HFFc6 (cell line): ENCODE measurements around the gene NUP153. TPM values are rescaled to one million over a fixed set of nuclear protein-coding genes. Genes with fewer than 3 reads are reported as not detected.

Experiments
- DNase-seq: peaks from one replicate; pipeline ENCODE4 v3.0.0-alpha.2; 2018
- H3K27ac Mint-ChIP-seq: 2 replicates; pipeline ENCODE4 v1.8.0; 2020; ENCODE audit warnings: mild to moderate bottlenecking, mixed read lengths
- H3K27me3 Mint-ChIP-seq: 2 replicates; pipeline ENCODE4 v1.8.0; 2021; ENCODE audit warnings: mild to moderate bottlenecking, moderate library complexity, mixed read lengths; ENCODE audit not compliant: insufficient read depth
- H3K36me3 Mint-ChIP-seq: 2 replicates; pipeline ENCODE4 v1.8.0; 2021; ENCODE audit warnings: low read depth, mixed read lengths
- H3K4me1 Mint-ChIP-seq: 2 replicates; pipeline ENCODE4 v1.8.0; 2020; ENCODE audit warnings: low read depth, mixed read lengths
- H3K4me3 Mint-ChIP-seq: 2 replicates; pipeline ENCODE4 v1.8.0; 2020; ENCODE audit warnings: mild to moderate bottlenecking, moderate library complexity, mixed read lengths
- H3K9me3 Mint-ChIP-seq: 2 replicates; pipeline ENCODE4 v1.8.0; 2020; ENCODE audit warnings: mild to moderate bottlenecking, mixed read lengths
- CTCF ChIP-seq: fragments of 200-600 bp; sonication (generic); IDR thresholded peaks from 2 replicates; pipeline ENCODE4 v1.5.0; 2021; ENCODE audit warnings: antibody characterized with exemption, mild to moderate bottlenecking
- total RNA-seq, 6 experiments: library from RNA; stranded (reverse); fragmentation: NEBNext Ultra II Directional; extraction: Animal tissue kit (Norgen Biotek cat#: 25700); gene quantifications; 2 replicates in 1 of 6; 3 replicates in 5 of 6; pipeline ENCODE4 v1.2.3, GENCODE V29; 2021

The NUP153 gene
- total RNA-seq, 6 experiments from 2014 or later, result 32.9 to 42.0 (median 37.1) TPM

GRCh38 chr6:17666646-17667045, 40.1 kb downstream of the NUP153 start:
- H3K4me1 Mint-ChIP-seq, result no peaks in the 10 kb centered on the region
- no peak for TF ChIP-seq CTCF
- peaks cover 39% of the 10 kb centered on the region for H3K36me3 Mint-ChIP-seq
- H3K27me3 Mint-ChIP-seq, result no peaks in the 10 kb centered on the region
- H3K4me3 Mint-ChIP-seq, result no peak overlapping the region
- no peak for DNase-seq
- no peak overlapping the region for H3K27ac Mint-ChIP-seq
- H3K9me3 Mint-ChIP-seq, result no peaks in the 10 kb centered on the region

- no peak for DNase-seq
- H3K27me3 Mint-ChIP-seq, result no peaks in the 10 kb centered on the region
- TF ChIP-seq CTCF, result no peak
- H3K4me3 Mint-ChIP-seq, result no peak overlapping the region
- peaks cover 37% of the 10 kb centered on the region for H3K36me3 Mint-ChIP-seq
- no peaks in the 10 kb centered on the region for H3K9me3 Mint-ChIP-seq
- 0 out of 2 replicates have a peak overlapping the region, but pooled peaks have one; percentile 40 for H3K27ac Mint-ChIP-seq
- peaks cover 1% of the 10 kb centered on the region; the same call in 1 of the 2 replicates for H3K4me1 Mint-ChIP-seq
Observed at GRCh38 chr6:17665132-17665531, 41.6 kb downstream of the NUP153 start.

- Mint-ChIP-seq H3K9me3 (no peaks in the 10 kb centered on the region), H3K27ac (no peak overlapping the region), H3K4me3 (no peak overlapping the region), H3K4me1 (peaks cover 7% of the 10 kb centered on the region), H3K36me3 (peaks cover 46% of the 10 kb centered on the region), H3K27me3 (no peaks in the 10 kb centered on the region)
- no peak for TF ChIP-seq CTCF
- DNase-seq, result no peak
Observed at GRCh38 chr6:17663226-17663625, 43.5 kb downstream of the NUP153 start.

GRCh38 chr6:17662585-17662984, 44.1 kb downstream of the NUP153 start:
- peaks cover 48% of the 10 kb centered on the region for H3K36me3 Mint-ChIP-seq
- DNase-seq, result no peak
- H3K27ac Mint-ChIP-seq, result no peak overlapping the region
- no peak overlapping the region for H3K4me3 Mint-ChIP-seq
- peaks cover 7% of the 10 kb centered on the region for H3K4me1 Mint-ChIP-seq
- no peaks in the 10 kb centered on the region for H3K9me3 Mint-ChIP-seq
- no peaks in the 10 kb centered on the region for H3K27me3 Mint-ChIP-seq
- TF ChIP-seq CTCF, result no peak

GRCh38 chr6:17656644-17657043, 50.1 kb downstream of the NUP153 start:
- no peak for TF ChIP-seq CTCF
- H3K27me3 Mint-ChIP-seq, result peaks cover 3% of the 10 kb centered on the region; the same call in 1 of the 2 replicates
- no peak overlapping the region for H3K27ac Mint-ChIP-seq
- no peak for DNase-seq
- H3K36me3 Mint-ChIP-seq, result peaks cover 44% of the 10 kb centered on the region
- H3K4me1 Mint-ChIP-seq, result peaks cover 26% of the 10 kb centered on the region
- no peaks in the 10 kb centered on the region for H3K9me3 Mint-ChIP-seq
- no peak overlapping the region for H3K4me3 Mint-ChIP-seq

GRCh38 chr6:17656092-17656491, 50.6 kb downstream of the NUP153 start:
- no peak overlapping the region for H3K4me3 Mint-ChIP-seq
- no peak for TF ChIP-seq CTCF
- H3K4me1 Mint-ChIP-seq, result peaks cover 26% of the 10 kb centered on the region
- no peaks in the 10 kb centered on the region for H3K9me3 Mint-ChIP-seq
- H3K27ac Mint-ChIP-seq, result no peak overlapping the region; the same call in 1 of the 2 replicates
- peaks cover 39% of the 10 kb centered on the region for H3K36me3 Mint-ChIP-seq
- no peak for DNase-seq
- H3K27me3 Mint-ChIP-seq, result peaks cover 3% of the 10 kb centered on the region; the same call in 1 of the 2 replicates
